Upper lobe of left lung (tissue), 6 donors: Measurements from ENCODE around the gene PDZD2. TPM values are rescaled to one million over a fixed set of nuclear protein-coding genes. Genes with fewer than 3 reads are reported as not detected.
A peak's percentile ranks its signal among the peaks of the same experiment; 100 is the strongest.

Experiments
- ATAC-seq, 2 donors: fragments of 200-7000 bp; cut with Tn5 transposase; one replicate each; pipeline ENCODE4 v1.9.1; 2022; ENCODE audit warnings: mild to moderate bottlenecking in 2 of 2, moderate library complexity in 2 of 2; ENCODE audit not compliant: low FRiP score in 2 of 2
- DNase-seq, 2 donors: peaks; one replicate each; pipeline ENCODE4 v3.0.0-alpha.2; 2019 to 2020
- H3K27ac ChIP-seq, 4 donors: fragments of 200-600 bp; sonication (generic); one replicate each; pipeline ENCODE4 v1.5.1; 2016 to 2019
- H3K27me3 ChIP-seq, 4 donors: fragments of 200-600 bp; sonication (generic); one replicate each; pipeline ENCODE4 v1.5.1; 2017 to 2019
- H3K36me3 ChIP-seq, 4 donors: fragments of 200-600 bp; sonication (generic); one replicate each; pipeline ENCODE4 v1.5.1; 2016 to 2019
- H3K4me1 ChIP-seq, 4 donors: fragments of 200-600 bp; sonication (generic); one replicate each; pipeline ENCODE4 v1.5.1; 2018 to 2019
- H3K4me3 ChIP-seq, 4 donors: fragments of 200-600 bp; sonication (generic); one replicate each; pipeline ENCODE4 v1.5.1; 2017 to 2019; ENCODE audit warnings: mild to moderate bottlenecking in 2 of 4, moderate library complexity in 1 of 4
- H3K9me3 ChIP-seq, 4 donors: fragments of 200-600 bp; sonication (generic); one replicate each; pipeline ENCODE4 v1.5.1; 2018 to 2019
- EP300 ChIP-seq, 4 donors: sonication (generic); formaldehyde crosslinking; IDR thresholded peaks; one replicate each; pipeline ENCODE4 v1.5.1; 2017; ENCODE audit warnings: antibody characterized with exemption in 4 of 4, control low read depth in 2 of 4
- POLR2A ChIP-seq, 4 donors: fragments of 450-650 bp; IDR thresholded peaks; one replicate each; pipeline ENCODE4 v1.5.1; 2016 to 2017; ENCODE audit warnings: antibody characterized with exemption in 4 of 4, mild to moderate bottlenecking in 2 of 4
- POLR2AphosphoS5 ChIP-seq, 2 donors: sonication (generic); formaldehyde crosslinking; IDR thresholded peaks; one replicate each; pipeline ENCODE4 v1.5.1; 2017; ENCODE audit warnings: antibody characterized with exemption in 2 of 2
- WGBS, 2 donors: methylation state at CpG; one replicate each; pipeline ENCODE4 v1.1.5; 2017 to 2018; 5-methylcytosine and 5-hydroxymethylcytosine counted together
- total RNA-seq, 6 donors: library from RNA; depleted of rRNA in 4 of 6; stranded (reverse); fragments of >200 nt in 4 of 6; gene quantifications; one replicate each; pipeline versions ENCODE4 v1.1.0 to v1.2.1, GENCODE V29; 2016 to 2021
- TF ChIP-seq, protein P1 (sequence below), 6 experiments: fragments of 450-650 bp in 4 of 6; fragments of 200-600 bp in 2 of 6; sonication (generic) in 2 of 6; IDR thresholded peaks; one replicate each; pipeline ENCODE4 v1.5.1; 2016 to 2019; ENCODE audit warnings: antibody characterized with exemption in 6 of 6
- donor health status: DM: no; HTN: no; CAD: no; lungs with moderate emphysema.
- donor health status: DM: no; HTN: yes; CAD: no; lungs with severe emphysema.

The PDZD2 gene
- total RNA-seq, 6 donors from 2014 or later: 53.4 to 73.6 (median 68.4) TPM

DNA sequence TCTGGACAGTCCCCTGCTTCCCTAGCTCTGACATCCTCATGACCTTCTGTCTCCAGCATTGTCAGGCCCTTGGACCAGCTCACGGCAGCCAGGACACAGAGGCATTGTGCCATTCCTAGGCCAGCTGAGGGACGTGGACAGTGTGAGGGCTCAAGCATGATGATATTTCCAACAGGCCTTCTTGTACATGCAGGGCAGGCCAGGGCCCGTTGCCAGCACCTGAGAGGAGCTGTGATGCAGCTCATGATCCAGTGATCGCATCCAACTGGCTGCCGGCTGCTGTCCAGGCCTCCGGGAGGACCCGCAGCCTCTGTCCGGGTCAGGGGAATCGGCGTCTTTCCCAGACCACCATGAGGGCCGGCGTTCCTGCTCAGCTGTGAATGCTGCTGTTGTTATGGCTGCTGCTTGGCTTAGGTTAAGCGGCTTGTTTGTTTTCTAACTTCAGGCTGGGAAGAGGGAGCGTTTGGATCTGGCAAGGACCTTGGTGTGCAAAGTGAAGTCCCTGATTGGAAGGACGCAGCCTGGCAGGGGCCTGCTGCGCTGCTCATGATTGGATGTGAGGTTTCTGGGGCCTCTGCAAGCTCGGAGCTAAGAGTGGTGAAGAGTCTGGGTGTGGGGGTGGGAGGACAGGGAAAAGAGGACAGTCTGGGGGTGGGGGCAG lies 53.8 kb downstream of the PDZD2 start:
- Histone ChIP-seq H3K27ac (no peak overlapping the region), H3K9me3 (no peaks in the 10 kb centered on the region), H3K36me3 (no peaks in the 10 kb centered on the region), H3K4me1 (no peaks in the 10 kb centered on the region), H3K4me3 (no peak overlapping the region), H3K27me3 (no peaks in the 10 kb centered on the region)
- DNase-seq (peak in 1 of 2 donors; percentile 37), ATAC-seq (peak in 1 of 2 donors; percentile 12)
- no peak for TF ChIP-seq POLR2A (IDR thresholded peaks at IDR 0.05)
- TF ChIP-seq, protein P1, sequence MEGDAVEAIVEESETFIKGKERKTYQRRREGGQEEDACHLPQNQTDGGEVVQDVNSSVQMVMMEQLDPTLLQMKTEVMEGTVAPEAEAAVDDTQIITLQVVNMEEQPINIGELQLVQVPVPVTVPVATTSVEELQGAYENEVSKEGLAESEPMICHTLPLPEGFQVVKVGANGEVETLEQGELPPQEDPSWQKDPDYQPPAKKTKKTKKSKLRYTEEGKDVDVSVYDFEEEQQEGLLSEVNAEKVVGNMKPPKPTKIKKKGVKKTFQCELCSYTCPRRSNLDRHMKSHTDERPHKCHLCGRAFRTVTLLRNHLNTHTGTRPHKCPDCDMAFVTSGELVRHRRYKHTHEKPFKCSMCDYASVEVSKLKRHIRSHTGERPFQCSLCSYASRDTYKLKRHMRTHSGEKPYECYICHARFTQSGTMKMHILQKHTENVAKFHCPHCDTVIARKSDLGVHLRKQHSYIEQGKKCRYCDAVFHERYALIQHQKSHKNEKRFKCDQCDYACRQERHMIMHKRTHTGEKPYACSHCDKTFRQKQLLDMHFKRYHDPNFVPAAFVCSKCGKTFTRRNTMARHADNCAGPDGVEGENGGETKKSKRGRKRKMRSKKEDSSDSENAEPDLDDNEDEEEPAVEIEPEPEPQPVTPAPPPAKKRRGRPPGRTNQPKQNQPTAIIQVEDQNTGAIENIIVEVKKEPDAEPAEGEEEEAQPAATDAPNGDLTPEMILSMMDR (IDR thresholded peaks at IDR 0.05): no peak
- TF ChIP-seq EP300 (IDR thresholded peaks at IDR 0.05): no peak
- TF ChIP-seq POLR2AphosphoS5 (IDR thresholded peaks at IDR 0.05): no peak
- WGBS, 2 donors: 89 to 96% methylated on average over 6 to 17 of the region's 17 CpGs

GRCh38 chr5:31698673-31699072 lies 59.7 kb downstream of the PDZD2 start:
- no peak overlapping the region for H3K27ac ChIP-seq
- no peaks in the 10 kb centered on the region for H3K27me3 ChIP-seq
- no peak overlapping the region for H3K4me3 ChIP-seq
- DNase-seq (no peak), ATAC-seq (no peak)
- WGBS, 2 donors: 88% methylated on average over 7 of the region's 7 CpGs
- H3K9me3 ChIP-seq: no peaks in the 10 kb centered on the region
- TF ChIP-seq EP300 (IDR thresholded peaks at IDR 0.05): no peak
- no peak for TF ChIP-seq POLR2A (IDR thresholded peaks at IDR 0.05)
- TF ChIP-seq POLR2AphosphoS5 (IDR thresholded peaks at IDR 0.05): no peak
- TF ChIP-seq, protein P1 (IDR thresholded peaks at IDR 0.05): no peak
- H3K4me1 ChIP-seq: no peaks in the 10 kb centered on the region
- H3K36me3 ChIP-seq: no peaks in the 10 kb centered on the region

- no peak overlapping the region for H3K27ac ChIP-seq
- H3K27me3 ChIP-seq: no peaks in the 10 kb centered on the region
- no peaks in the 10 kb centered on the region for H3K36me3 ChIP-seq
- no peak for DNase-seq
- TF ChIP-seq EP300 (IDR thresholded peaks at IDR 0.05) (no peak), POLR2AphosphoS5 (IDR thresholded peaks at IDR 0.05) (no peak), POLR2A (IDR thresholded peaks at IDR 0.05) (no peak)
- TF ChIP-seq, protein P1 (IDR thresholded peaks at IDR 0.05): no peak
- no peak overlapping the region for H3K4me3 ChIP-seq
- WGBS, 2 donors: 55 to 75% methylated on average over 11 of the region's 11 CpGs
- no peak for ATAC-seq
- no peaks in the 10 kb centered on the region for H3K4me1 ChIP-seq
- H3K9me3 ChIP-seq: no peaks in the 10 kb centered on the region
Measured at GRCh38 chr5:31701642-31702299, 62.8 kb downstream of the PDZD2 start.

- H3K9me3 ChIP-seq: no peaks in the 10 kb centered on the region
- peak in 1 of 2 donors; percentile 44 for ATAC-seq
- no peaks in the 10 kb centered on the region for H3K27me3 ChIP-seq
- no peaks in the 10 kb centered on the region for H3K36me3 ChIP-seq
- no peak overlapping the region for H3K27ac ChIP-seq
- 72 to 83% methylated on average over 2 of the region's 2 CpGs for WGBS, 2 donors
- DNase-seq: no peak
- H3K4me3 ChIP-seq: no peak overlapping the region
- TF ChIP-seq POLR2AphosphoS5 (IDR thresholded peaks at IDR 0.05) (no peak), EP300 (IDR thresholded peaks at IDR 0.05) (no peak), POLR2A (IDR thresholded peaks at IDR 0.05) (no peak)
- TF ChIP-seq, protein P1 (IDR thresholded peaks at IDR 0.05): no peak
- no peaks in the 10 kb centered on the region for H3K4me1 ChIP-seq
Measured at GRCh38 chr5:31702712-31703111, 63.8 kb downstream of the PDZD2 start.
